PC-3 (cell line): Measurements from ENCODE around the gene LY86. TPM values are rescaled to one million over a fixed set of nuclear protein-coding genes. Genes with fewer than 3 reads are reported as not detected.

Experiments used
- ATAC-seq: fragments of 200-7000 bp; cut with Tn5 transposase; 2 replicates; pipeline ENCODE4 v1.9.1; 2020; ENCODE audit warnings: mild to moderate bottlenecking, moderate library complexity
- BruUV-seq: library from RNA; stranded (reverse); fragments of 400-500 nt; replicated peaks from 2 replicates; lab custom pipeline; 2021; lab: Mats Ljungman, UMichigan
- CTCF ChIA-PET: fragments of 300-600 bp; sonication (Branson Sonifier 250); formaldehyde crosslinking; loops from one replicate; lab custom pipeline; 2022; ENCODE audit warnings: antibody characterized with exemption; lab: Charles Lee
- POLR2A ChIA-PET: fragments of 300-600 bp; sonication (Branson Sonifier 250); formaldehyde crosslinking; loops from one replicate; lab custom pipeline; 2022; ENCODE audit warnings: antibody characterized with exemption; ENCODE audit not compliant: unreplicated experiment; lab: Charles Lee
- DNase-seq: peaks from one replicate; pipeline ENCODE4 v3.0.0-alpha.2; 2015
- H2AFZ ChIP-seq: fragments of 300-600 bp; sonication (generic); 2 replicates; pipeline ENCODE4 v1.6.0; 2016; ENCODE audit warnings: antibody characterized with exemption, low read length
- H3F3A ChIP-seq: fragments of 300-600 bp; sonication (generic); one replicate; pipeline ENCODE4 v1.6.0; 2017; ENCODE audit warnings: antibody characterized with exemption, low read length, control low read depth, mild to moderate bottlenecking; ENCODE audit not compliant: unreplicated experiment
- H3K27ac ChIP-seq: fragments of 300-600 bp; sonication (generic); 2 replicates; pipeline ENCODE4 v1.5.1; 2016; ENCODE audit warnings: mild to moderate bottlenecking, low read length
- H3K27me3 ChIP-seq: fragments of 300-600 bp; sonication (generic); 2 replicates; pipeline ENCODE4 v1.6.1; 2016; ENCODE audit warnings: low read length, mixed read lengths
- H3K36me3 ChIP-seq: fragments of 300-600 bp; sonication (generic); 2 replicates; pipeline ENCODE4 v1.6.1; 2016; ENCODE audit warnings: low read depth, mixed run types, low read length, mixed read lengths
- H3K4me1 ChIP-seq: fragments of 300-600 bp; sonication (generic); 2 replicates; pipeline ENCODE4 v1.5.1; 2016; ENCODE audit warnings: low read length; ENCODE audit not compliant: insufficient read depth
- H3K4me2 ChIP-seq: fragments of 300-600 bp; sonication (generic); 2 replicates; pipeline ENCODE4 v1.6.0; 2016; ENCODE audit warnings: low read length
- H3K4me3 ChIP-seq: fragments of 300-600 bp; sonication (generic); 2 replicates; pipeline ENCODE4 v1.5.1; 2016; ENCODE audit warnings: mild to moderate bottlenecking, low read length, mixed read lengths
- H3K79me2 ChIP-seq: fragments of 300-600 bp; sonication (generic); 2 replicates; pipeline ENCODE4 v1.6.1; 2017; ENCODE audit warnings: low read length, mixed read lengths
- H3K9ac ChIP-seq: fragments of 300-600 bp; sonication (generic); 2 replicates; pipeline ENCODE4 v1.6.0; 2016; ENCODE audit warnings: mild to moderate bottlenecking, low read length
- H3K9me2 ChIP-seq: fragments of 300-600 bp; sonication (generic); replicated peaks from 2 replicates; pipeline ENCODE4 v1.6.1; 2016; ENCODE audit warnings: mixed run types, low read length, mixed read lengths
- H3K9me3 ChIP-seq: fragments of 300-600 bp; sonication (generic); 2 replicates; pipeline ENCODE4 v1.6.1; 2016; ENCODE audit warnings: low read length, mixed read lengths
- H4K20me1 ChIP-seq: fragments of 300-600 bp; sonication (generic); 2 replicates; pipeline ENCODE4 v1.6.1; 2016; ENCODE audit warnings: low read length, mixed read lengths
- CTCF ChIP-seq: fragments of 300-600 bp; sonication (generic); conservative IDR thresholded peaks from 2 replicates; pipeline ENCODE4 v1.5.1; 2017; ENCODE audit warnings: antibody characterized with exemption, low read depth, mild to moderate bottlenecking, low read length
- EZH2 ChIP-seq: fragments of 300-600 bp; sonication (generic); IDR thresholded peaks from one replicate; pipeline ENCODE4 v1.6.1; 2017; ENCODE audit warnings: antibody characterized with exemption, mild to moderate bottlenecking, low read length; ENCODE audit not compliant: unreplicated experiment
- EZH2phosphoT487 ChIP-seq: fragments of 300-600 bp; sonication (generic); IDR thresholded peaks from 2 replicates; pipeline ENCODE4 v1.6.1; 2018; ENCODE audit warnings: mild to moderate bottlenecking, antibody characterized with exemption, low read length, borderline replicate concordance
- intact Hi-C: fragments of 100-400 bp; cut with micrococcal nuclease; formaldehyde crosslinking; loops from 2 replicates; pipeline ENCODE4 v1.9.0; 2023
- total RNA-seq: library from RNA; depleted of rRNA; stranded (reverse); fragments of >200 nt; gene quantifications from 2 replicates; pipeline ENCODE4 v1.2.3, GENCODE V29; 2014

LY86 gene
- total RNA-seq, 1 experiment from 2014 or later = not detected

GRCh38 chr6:6575143-6575542 is 13.4 kb upstream of the LY86 start:
- Histone ChIP-seq H3K79me2 (no peaks in the 10 kb centered on the region), H3K9me2 (no peaks in the 10 kb centered on the region), H3K9ac (no peak overlapping the region), H3F3A (no peaks in the 10 kb centered on the region), H4K20me1 (no peaks in the 10 kb centered on the region), H2AFZ (no peak overlapping the region), H3K27ac (no peak overlapping the region), H3K9me3 (no peaks in the 10 kb centered on the region), H3K27me3 (peaks cover 80% of the 10 kb centered on the region), H3K4me3 (no peak overlapping the region), H3K4me2 (no peak overlapping the region), H3K4me1 (no peaks in the 10 kb centered on the region), H3K36me3 (no peaks in the 10 kb centered on the region)
- TF ChIP-seq EZH2phosphoT487 (no peak), CTCF (no peak), EZH2 (no peak)
- ChIA-PET CTCF (no interaction called here), POLR2A (no interaction called here)
- no TSS peak for BruUV-seq
- no peak for DNase-seq
- intact Hi-C loops = no loop called here
- no peak for ATAC-seq

GRCh38 chr6:6577735-6578134 is 10.8 kb upstream of the LY86 start:
- DNase-seq = peak; percentile 26
- Histone ChIP-seq H3K4me1 (no peaks in the 10 kb centered on the region), H3K9me2 (no peaks in the 10 kb centered on the region), H3K9ac (no peak overlapping the region), H3K79me2 (no peaks in the 10 kb centered on the region), H3K27me3 (peaks cover 66% of the 10 kb centered on the region), H3K36me3 (no peaks in the 10 kb centered on the region), H3K4me2 (no peak overlapping the region), H4K20me1 (no peaks in the 10 kb centered on the region), H3F3A (no peaks in the 10 kb centered on the region), H3K9me3 (no peaks in the 10 kb centered on the region), H3K27ac (no peak overlapping the region), H2AFZ (no peak overlapping the region), H3K4me3 (no peak overlapping the region)
- ChIA-PET CTCF (no interaction called here), POLR2A (interaction anchor here (0.7 kb wide), 1 partner anchor 656 kb away, joined by 3 read pairs; no protein-coding TSS in a partner anchor)
- intact Hi-C loops = no loop called here
- BruUV-seq = no TSS peak
- ATAC-seq = peak; percentile 33; the same call in 1 of the 2 replicates
- no peak for TF ChIP-seq EZH2phosphoT487
- no peak for TF ChIP-seq EZH2
- TF ChIP-seq CTCF = 0 out of 2 replicates have a peak, but pooled peaks have one; percentile 21

- TF ChIP-seq EZH2 = no peak
- no peak for TF ChIP-seq CTCF
- no peak for TF ChIP-seq EZH2phosphoT487
- DNase-seq = no peak
- Histone ChIP-seq H3K9ac (no peak overlapping the region), H3F3A (no peaks in the 10 kb centered on the region), H3K9me3 (no peaks in the 10 kb centered on the region), H3K27ac (no peak overlapping the region), H3K4me2 (no peak overlapping the region), H2AFZ (no peak overlapping the region), H3K4me1 (no peaks in the 10 kb centered on the region), H3K36me3 (no peaks in the 10 kb centered on the region), H3K9me2 (no peaks in the 10 kb centered on the region), H3K4me3 (no peak overlapping the region), H4K20me1 (no peaks in the 10 kb centered on the region), H3K27me3 (peaks cover 63% of the 10 kb centered on the region), H3K79me2 (no peaks in the 10 kb centered on the region)
- intact Hi-C loops = no loop called here
- ChIA-PET POLR2A (no interaction called here), CTCF (no interaction called here)
- no peak for ATAC-seq
- BruUV-seq = no TSS peak
Measured at GRCh38 chr6:6579281-6579680, 9.2 kb upstream of the LY86 start.
